Measurements from ENCODE around the gene WNT7B. TPM values are rescaled to one million over a fixed set of nuclear protein-coding genes. Genes with fewer than 3 reads are reported as not detected.

Gene WNT7B
- total RNA-seq, 1 experiment from 2014 or later, result not detected

DNA sequence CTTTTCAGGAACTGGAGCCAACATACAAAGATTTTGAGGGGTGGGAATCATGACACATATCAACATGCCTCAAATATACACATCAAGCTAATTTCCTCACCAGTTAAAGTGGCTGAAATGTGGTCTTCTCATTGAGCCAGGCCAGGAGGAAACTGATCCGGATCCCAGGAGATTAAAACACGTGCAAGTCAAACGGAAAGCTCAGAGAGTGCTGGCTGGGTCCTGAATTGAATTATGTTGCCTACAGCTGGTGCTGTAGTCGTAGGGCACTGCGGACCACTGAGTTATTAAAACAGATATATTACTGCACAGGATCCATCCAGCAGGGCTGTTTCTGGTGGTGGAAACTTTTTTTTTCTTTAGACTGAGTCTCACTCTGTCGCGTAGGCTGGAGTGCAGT lies 14.1 kb upstream of the WNT7B start:
- intact Hi-C loops (cut with micrococcal nuclease; ENCODE audit: unreplicated experiment), result loop anchor here (10.0 kb wide), 1 partner anchor 544 kb away; the partner anchor contains the start of gene CELSR1
- H3K9me3 ChIP-seq (ENCODE audit: low read depth, low read length, poor library complexity, severe bottlenecking), result no peaks in the 10 kb centered on the region
- BruUV-seq (replicated peaks), result no TSS peak
- H3K4me3 ChIP-seq (ENCODE audit: low read depth, low read length, poor library complexity, severe bottlenecking), result no peak overlapping the region
- CTCF ChIA-PET, result no interaction called here
- H3K27ac ChIP-seq (ENCODE audit: low read depth, low read length, poor library complexity, severe bottlenecking), result no peak overlapping the region
- no peaks in the 10 kb centered on the region for H3K27me3 ChIP-seq (replicated peaks; ENCODE audit: insufficient read depth, low read depth, low read length, poor library complexity)
- POLR2A ChIA-PET (ENCODE audit: low non-redundant PET), result no interaction called here
- H3K4me1 ChIP-seq (ENCODE audit: insufficient read depth, low read length, poor library complexity, severe bottlenecking), result no peaks in the 10 kb centered on the region
- no peak for DNase-seq (ENCODE audit: low spot score)
- H3K36me3 ChIP-seq (ENCODE audit: insufficient read depth, low read length, poor library complexity, severe bottlenecking), result no peaks in the 10 kb centered on the region
- no peak for TF ChIP-seq EZH2 (IDR thresholded peaks at IDR 0.05; ENCODE audit: borderline replicate concordance, low read depth, low read length, poor library complexity, severe bottlenecking)
- TF ChIP-seq, protein P1, sequence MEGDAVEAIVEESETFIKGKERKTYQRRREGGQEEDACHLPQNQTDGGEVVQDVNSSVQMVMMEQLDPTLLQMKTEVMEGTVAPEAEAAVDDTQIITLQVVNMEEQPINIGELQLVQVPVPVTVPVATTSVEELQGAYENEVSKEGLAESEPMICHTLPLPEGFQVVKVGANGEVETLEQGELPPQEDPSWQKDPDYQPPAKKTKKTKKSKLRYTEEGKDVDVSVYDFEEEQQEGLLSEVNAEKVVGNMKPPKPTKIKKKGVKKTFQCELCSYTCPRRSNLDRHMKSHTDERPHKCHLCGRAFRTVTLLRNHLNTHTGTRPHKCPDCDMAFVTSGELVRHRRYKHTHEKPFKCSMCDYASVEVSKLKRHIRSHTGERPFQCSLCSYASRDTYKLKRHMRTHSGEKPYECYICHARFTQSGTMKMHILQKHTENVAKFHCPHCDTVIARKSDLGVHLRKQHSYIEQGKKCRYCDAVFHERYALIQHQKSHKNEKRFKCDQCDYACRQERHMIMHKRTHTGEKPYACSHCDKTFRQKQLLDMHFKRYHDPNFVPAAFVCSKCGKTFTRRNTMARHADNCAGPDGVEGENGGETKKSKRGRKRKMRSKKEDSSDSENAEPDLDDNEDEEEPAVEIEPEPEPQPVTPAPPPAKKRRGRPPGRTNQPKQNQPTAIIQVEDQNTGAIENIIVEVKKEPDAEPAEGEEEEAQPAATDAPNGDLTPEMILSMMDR (conservative IDR thresholded peaks at IDR 0.05; ENCODE audit: low read depth, low read length), result no peak

DNA sequence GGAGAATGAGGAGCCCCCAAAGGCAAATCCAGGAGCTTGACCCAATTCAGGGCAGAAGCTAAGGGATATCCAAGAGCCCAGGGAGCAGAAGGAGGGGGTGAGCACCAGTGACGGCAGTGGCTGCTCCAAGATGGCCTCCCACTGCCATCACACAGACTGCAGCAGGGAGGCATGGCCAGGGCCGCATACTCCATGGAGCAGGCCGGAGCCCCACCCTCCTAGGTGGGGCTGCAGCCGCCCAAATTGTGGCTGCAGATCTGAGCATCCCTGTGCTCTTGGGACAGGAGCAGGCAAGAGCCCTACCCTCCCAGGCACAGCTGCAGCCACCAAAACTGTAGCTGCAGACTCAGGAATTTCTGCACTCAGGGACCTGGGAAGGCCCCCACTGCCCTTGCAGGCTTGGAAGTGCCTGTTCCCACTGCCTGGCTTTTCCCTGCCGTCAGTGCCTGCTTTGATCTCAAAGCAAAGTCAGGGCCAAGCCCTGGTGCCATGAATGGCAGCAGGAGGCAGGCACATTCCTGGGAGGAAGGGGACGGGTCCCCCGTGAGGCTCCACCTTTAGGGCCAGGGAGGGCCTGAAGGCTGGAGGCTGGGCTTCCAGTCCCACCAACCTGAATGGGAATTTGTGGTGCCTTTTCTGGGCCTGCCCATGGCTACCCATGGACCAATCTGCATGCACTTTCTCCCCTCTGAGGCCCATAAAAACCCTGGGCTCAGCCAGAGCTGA lies 10.3 kb upstream of the WNT7B start:
- H3K27me3 ChIP-seq (replicated peaks; ENCODE audit: insufficient read depth, low read depth, low read length, poor library complexity), result no peaks in the 10 kb centered on the region
- ChIA-PET CTCF (interaction anchor here (0.6 kb wide), 2 partner anchors 102 to 129 kb away, joined by 3 read pairs; no protein-coding TSS in a partner anchor), POLR2A (ENCODE audit: low non-redundant PET) (no interaction called here)
- no peak overlapping the region for H3K4me3 ChIP-seq (ENCODE audit: low read depth, low read length, poor library complexity, severe bottlenecking)
- TF ChIP-seq, protein P1 (conservative IDR thresholded peaks at IDR 0.05; ENCODE audit: low read depth, low read length), result no peak
- TF ChIP-seq EZH2 (IDR thresholded peaks at IDR 0.05; ENCODE audit: borderline replicate concordance, low read depth, low read length, poor library complexity, severe bottlenecking), result no peak
- H3K36me3 ChIP-seq (ENCODE audit: insufficient read depth, low read length, poor library complexity, severe bottlenecking), result no peaks in the 10 kb centered on the region
- intact Hi-C loops (cut with micrococcal nuclease; ENCODE audit: unreplicated experiment), result no loop called here
- no peak overlapping the region for H3K27ac ChIP-seq (ENCODE audit: low read depth, low read length, poor library complexity, severe bottlenecking)
- no peak for DNase-seq (ENCODE audit: low spot score)
- no peaks in the 10 kb centered on the region for H3K4me1 ChIP-seq (ENCODE audit: insufficient read depth, low read length, poor library complexity, severe bottlenecking)
- no peaks in the 10 kb centered on the region for H3K9me3 ChIP-seq (ENCODE audit: low read depth, low read length, poor library complexity, severe bottlenecking)
- no TSS peak for BruUV-seq (replicated peaks)

DNA sequence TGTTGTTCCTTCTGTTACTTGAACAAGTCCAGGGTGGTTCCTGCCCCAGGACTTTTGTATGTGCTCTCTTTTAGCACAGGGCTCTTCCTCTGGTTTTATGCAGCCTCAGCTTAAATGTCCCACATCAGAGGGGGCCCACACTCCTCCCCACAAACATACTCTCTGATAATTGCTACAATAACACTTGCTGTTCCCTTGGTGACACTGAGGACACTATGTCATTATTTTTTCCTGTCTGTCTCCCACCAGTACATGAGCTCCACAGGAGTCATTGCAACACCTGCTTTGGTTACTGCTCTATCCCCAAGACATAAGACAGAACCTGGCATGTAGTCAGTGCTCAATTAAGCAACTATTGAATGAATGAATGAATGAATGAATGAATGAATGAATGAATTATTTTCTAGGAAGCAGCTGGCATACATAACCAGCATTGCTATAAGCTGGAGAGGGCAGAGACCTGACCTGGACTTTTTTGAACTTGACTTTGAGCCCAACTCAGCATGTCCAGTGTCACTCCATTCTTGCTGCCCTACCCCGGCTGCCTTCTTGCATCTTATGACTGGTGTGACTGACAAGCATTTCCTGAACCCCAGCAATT lies 7.5 kb upstream of the WNT7B start:
- H3K4me1 ChIP-seq (ENCODE audit: insufficient read depth, low read length, poor library complexity, severe bottlenecking), result no peaks in the 10 kb centered on the region
- no peaks in the 10 kb centered on the region for H3K9me3 ChIP-seq (ENCODE audit: low read depth, low read length, poor library complexity, severe bottlenecking)
- POLR2A ChIA-PET (ENCODE audit: low non-redundant PET), result no interaction called here
- no peaks in the 10 kb centered on the region for H3K36me3 ChIP-seq (ENCODE audit: insufficient read depth, low read length, poor library complexity, severe bottlenecking)
- TF ChIP-seq, protein P1 (conservative IDR thresholded peaks at IDR 0.05; ENCODE audit: low read depth, low read length), result no peak
- TF ChIP-seq EZH2 (IDR thresholded peaks at IDR 0.05; ENCODE audit: borderline replicate concordance, low read depth, low read length, poor library complexity, severe bottlenecking), result no peak
- CTCF ChIA-PET, result interaction anchor here (0.7 kb wide), 1 partner anchor 22 kb away, joined by 3 read pairs; no protein-coding TSS in a partner anchor
- BruUV-seq (replicated peaks), result no TSS peak
- no peak overlapping the region for H3K27ac ChIP-seq (ENCODE audit: low read depth, low read length, poor library complexity, severe bottlenecking)
- no peak overlapping the region for H3K4me3 ChIP-seq (ENCODE audit: low read depth, low read length, poor library complexity, severe bottlenecking)
- DNase-seq (ENCODE audit: low spot score), result no peak
- H3K27me3 ChIP-seq (replicated peaks; ENCODE audit: insufficient read depth, low read depth, low read length, poor library complexity), result no peaks in the 10 kb centered on the region
- intact Hi-C loops (cut with micrococcal nuclease; ENCODE audit: unreplicated experiment), result no loop called here
